GM19397 (cell line): ENCODE results near the gene KRT72.

Experiments used
- ATAC-seq: cut with Tn5 transposase; IDR thresholded peaks from one replicate; pipeline ENCODE4 v1.9.1; 2021; ENCODE audit warnings: mild to moderate bottlenecking, moderate library complexity; ENCODE audit not compliant: unreplicated experiment

The KRT72 gene

GRCh38 chr12:52551216-52551865 is 49.9 kb downstream of the KRT72 start:
- no peak for ATAC-seq

- no peak for ATAC-seq
Measured at GRCh38 chr12:52546126-52546525, 55.1 kb downstream of the KRT72 start.

- ATAC-seq = no peak
Measured at GRCh38 chr12:52543985-52544883, 57.0 kb downstream of the KRT72 start.

- ATAC-seq = no peak
Measured at GRCh38 chr12:52542785-52543318, 58.4 kb downstream of the KRT72 start.

- no peak for ATAC-seq
Measured at GRCh38 chr12:52542157-52542556, 59.1 kb downstream of the KRT72 start.

GRCh38 chr12:52541709-52542108 is 59.6 kb downstream of the KRT72 start:
- ATAC-seq = no peak

- no peak for ATAC-seq
Measured at GRCh38 chr12:52540531-52540930, 60.7 kb downstream of the KRT72 start.

- ATAC-seq = no peak
Measured at GRCh38 chr12:52539821-52540173, 61.5 kb downstream of the KRT72 start.

GRCh38 chr12:52539083-52539820 is 62.0 kb downstream of the KRT72 start:
- ATAC-seq = no peak

GRCh38 chr12:52537101-52537500 is 64.2 kb downstream of the KRT72 start:
- ATAC-seq = no peak
